ENCODE data around the gene PAF1.

DNA sequence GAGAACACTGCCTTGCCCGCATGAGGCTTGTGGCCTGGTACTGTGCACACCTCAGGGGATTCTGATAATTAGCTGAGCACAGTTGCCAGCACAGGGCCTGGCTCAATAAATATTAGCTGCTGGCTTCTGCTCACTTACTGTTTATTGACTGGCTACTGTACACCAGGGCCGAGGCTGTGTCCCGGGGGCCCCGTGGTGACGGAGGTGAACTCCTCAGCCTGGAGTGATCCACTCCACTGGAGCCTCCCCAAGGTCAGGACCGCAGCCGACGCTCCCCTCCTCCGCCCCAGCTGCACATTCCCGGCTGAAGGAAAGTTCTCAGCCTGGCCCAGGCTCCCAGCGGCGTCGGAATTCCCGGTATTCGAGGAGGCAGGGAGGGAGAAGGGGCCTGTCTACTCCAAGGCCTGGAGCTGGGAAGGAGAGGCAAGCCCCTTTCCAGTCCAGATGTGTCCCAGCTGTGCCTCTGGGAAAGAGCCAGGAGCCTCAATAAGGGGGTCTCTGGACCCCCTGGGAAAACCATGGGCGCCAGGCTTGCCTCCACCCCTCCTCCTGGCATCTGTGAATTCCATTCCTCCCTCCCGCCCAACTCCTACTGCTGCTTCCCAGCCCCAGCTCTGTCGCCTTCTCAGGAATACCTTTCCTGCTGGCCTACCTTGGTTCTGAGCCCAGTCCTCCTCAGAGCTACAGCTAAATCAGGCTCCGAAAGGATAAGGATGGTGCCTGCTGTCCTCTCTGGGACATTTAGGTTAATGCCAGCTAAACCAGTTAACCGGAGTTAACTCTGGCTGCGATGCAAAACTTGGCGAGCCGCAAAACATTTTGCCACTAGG, 37.6 kb upstream of the PAF1 start:
- TF ChIP-seq POLR2AphosphoS5 (IDR thresholded peaks at IDR 0.05) (peak in 2 of 3 donors; percentile 50), POLR2A (IDR thresholded peaks at IDR 0.05) (no peak)
- TF ChIP-seq, protein P1, sequence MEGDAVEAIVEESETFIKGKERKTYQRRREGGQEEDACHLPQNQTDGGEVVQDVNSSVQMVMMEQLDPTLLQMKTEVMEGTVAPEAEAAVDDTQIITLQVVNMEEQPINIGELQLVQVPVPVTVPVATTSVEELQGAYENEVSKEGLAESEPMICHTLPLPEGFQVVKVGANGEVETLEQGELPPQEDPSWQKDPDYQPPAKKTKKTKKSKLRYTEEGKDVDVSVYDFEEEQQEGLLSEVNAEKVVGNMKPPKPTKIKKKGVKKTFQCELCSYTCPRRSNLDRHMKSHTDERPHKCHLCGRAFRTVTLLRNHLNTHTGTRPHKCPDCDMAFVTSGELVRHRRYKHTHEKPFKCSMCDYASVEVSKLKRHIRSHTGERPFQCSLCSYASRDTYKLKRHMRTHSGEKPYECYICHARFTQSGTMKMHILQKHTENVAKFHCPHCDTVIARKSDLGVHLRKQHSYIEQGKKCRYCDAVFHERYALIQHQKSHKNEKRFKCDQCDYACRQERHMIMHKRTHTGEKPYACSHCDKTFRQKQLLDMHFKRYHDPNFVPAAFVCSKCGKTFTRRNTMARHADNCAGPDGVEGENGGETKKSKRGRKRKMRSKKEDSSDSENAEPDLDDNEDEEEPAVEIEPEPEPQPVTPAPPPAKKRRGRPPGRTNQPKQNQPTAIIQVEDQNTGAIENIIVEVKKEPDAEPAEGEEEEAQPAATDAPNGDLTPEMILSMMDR (IDR thresholded peaks at IDR 0.05), result no peak

All from breast epithelium (tissue), 3 donors.